Activated B cell treated with CpG ODN at 0.5 μM for 24 hours (primary cell): ENCODE data around the gene SH3RF3. TPM values are rescaled to one million over a fixed set of nuclear protein-coding genes. Genes with fewer than 3 reads are reported as not detected.

Experiments
- ATAC-seq: fragments of 200-7000 bp; cut with Tn5 transposase; one replicate; pipeline ENCODE4 v1.10.0; 2021; ENCODE audit warnings: low read depth, mild to moderate bottlenecking, moderate library complexity
- CTCF ChIA-PET: fragments of 350-600 bp; sonication (Branson Sonifier 250); formaldehyde crosslinking; loops from one replicate; lab custom pipeline; 2021; ENCODE audit warnings: antibody characterized with exemption; lab: Charles Lee
- POLR2A ChIA-PET: fragments of 350-600 bp; sonication (Branson Sonifier 250); formaldehyde crosslinking; loops from one replicate; lab custom pipeline; 2021; ENCODE audit warnings: antibody characterized with exemption; lab: Charles Lee
- DNase-seq: peaks from one replicate; pipeline ENCODE4 v3.0.0; 2022
- H3K27ac Mint-ChIP-seq: one replicate; pipeline ENCODE4 v1.8.0; 2020; ENCODE audit warnings: mixed read lengths
- H3K27me3 Mint-ChIP-seq: one replicate; pipeline ENCODE4 v1.8.0; 2021; ENCODE audit warnings: mixed read lengths
- H3K36me3 Mint-ChIP-seq: one replicate; pipeline ENCODE4 v1.8.0; 2021; ENCODE audit warnings: low read depth, mixed read lengths
- H3K4me1 Mint-ChIP-seq: one replicate; pipeline ENCODE4 v1.8.0; 2021; ENCODE audit warnings: mixed read lengths
- H3K4me3 Mint-ChIP-seq: one replicate; pipeline ENCODE4 v1.8.0; 2020; ENCODE audit warnings: mild to moderate bottlenecking, mixed read lengths
- H3K9me3 Mint-ChIP-seq: one replicate; pipeline ENCODE4 v1.8.0; 2020; ENCODE audit warnings: mixed read lengths
- CTCF ChIP-seq: fragments of 200-600 bp; IDR thresholded peaks from one replicate; pipeline ENCODE4 v1.8.0; 2022; ENCODE audit warnings: antibody characterized with exemption, mild to moderate bottlenecking
- intact Hi-C: fragments of 100-400 bp; cut with micrococcal nuclease; formaldehyde crosslinking; loops from one replicate; pipeline ENCODE4 v1.15.1; 2024
- total RNA-seq: library from RNA; stranded (reverse); gene quantifications from 2 replicates; pipeline ENCODE4 v1.2.3, GENCODE V29; 2022

SH3RF3 gene
- total RNA-seq, 1 donor from 2014 or later: 0.09 TPM

DNA sequence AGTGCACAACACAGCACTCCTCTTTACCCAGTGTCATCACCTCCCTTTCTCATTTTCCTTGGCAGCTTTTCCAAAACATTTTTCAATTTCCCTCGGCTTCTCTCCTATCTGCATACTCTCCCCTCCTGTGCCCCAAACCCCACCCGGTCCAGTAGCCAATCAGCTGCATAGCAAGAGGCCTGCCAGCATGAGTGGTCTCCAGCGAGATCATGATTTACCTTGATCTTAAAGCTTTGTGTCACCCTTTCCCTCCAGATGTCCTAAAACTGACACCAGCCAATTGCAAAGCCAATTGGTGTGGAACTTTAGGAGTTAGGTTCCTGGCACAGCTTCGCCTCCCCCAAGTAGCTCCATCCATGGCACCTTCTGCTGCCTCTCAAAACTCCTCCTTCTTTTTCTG lies 45.2 kb upstream of the SH3RF3 start:
- TF ChIP-seq CTCF: no peak
- ATAC-seq (no peak), DNase-seq (no peak)

GRCh38 chr2:109084341-109084740 lies 44.7 kb upstream of the SH3RF3 start:
- CTCF ChIA-PET: no interaction called here
- Mint-ChIP-seq H3K27me3 (peaks cover 2% of the 10 kb centered on the region), H3K4me1 (no peaks in the 10 kb centered on the region), H3K4me3 (no peak overlapping the region), H3K36me3 (no peaks in the 10 kb centered on the region), H3K9me3 (no peaks in the 10 kb centered on the region), H3K27ac (no peak overlapping the region)
- intact Hi-C loops: no loop called here
- ATAC-seq (no peak), DNase-seq (no peak)
- no peak for TF ChIP-seq CTCF
- POLR2A ChIA-PET: no interaction called here

More for the DNA sequence above, 45.2 kb upstream of the SH3RF3 start:
- ChIA-PET POLR2A (no interaction called here), CTCF (no interaction called here)
- intact Hi-C loops: no loop called here
- Mint-ChIP-seq H3K4me3 (no peak overlapping the region), H3K9me3 (no peaks in the 10 kb centered on the region), H3K36me3 (no peaks in the 10 kb centered on the region), H3K27me3 (peaks cover 2% of the 10 kb centered on the region), H3K27ac (no peak overlapping the region), H3K4me1 (no peaks in the 10 kb centered on the region)

DNA sequence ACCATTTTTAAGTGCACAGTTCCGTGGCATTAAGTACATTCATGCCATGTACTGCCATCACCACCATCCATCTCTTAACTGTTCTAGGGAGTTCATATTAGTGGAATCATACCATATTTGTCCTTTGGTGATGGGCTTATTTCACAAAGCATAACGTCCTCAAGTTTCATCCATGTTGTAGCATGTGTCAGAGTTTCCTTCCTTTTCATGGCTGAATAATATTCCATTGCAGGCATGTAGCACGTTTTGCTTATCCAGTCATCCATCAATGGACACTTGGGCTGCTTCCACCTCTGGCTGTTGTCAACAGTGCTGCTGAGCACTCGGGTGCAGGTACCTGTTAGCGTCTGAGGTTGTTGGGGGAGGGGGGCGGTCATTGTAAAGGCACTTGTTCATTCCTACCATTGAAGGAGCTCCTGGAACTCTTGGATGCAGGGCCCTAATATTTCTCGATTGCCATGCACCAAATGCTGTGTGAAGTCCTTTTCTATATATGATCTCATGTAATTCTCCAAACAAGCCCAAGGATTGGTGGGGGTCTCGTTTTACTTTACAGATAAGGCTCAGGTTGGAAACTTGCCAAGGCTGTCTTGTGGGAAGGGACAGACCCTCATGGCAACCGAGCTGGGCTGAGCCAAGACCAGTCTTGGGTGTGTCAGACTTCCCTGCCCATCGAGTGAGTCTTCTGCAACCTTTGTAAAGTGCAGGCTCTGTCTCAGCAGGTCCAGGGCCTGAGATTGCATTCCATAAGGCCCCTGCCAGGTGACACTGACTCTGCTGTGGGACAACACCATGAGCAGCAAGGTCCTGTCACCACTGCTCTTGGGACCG lies 42.9 kb upstream of the SH3RF3 start:
- no peak for TF ChIP-seq CTCF
- no peak for ATAC-seq
- intact Hi-C loops: no loop called here
- no peaks in the 10 kb centered on the region for H3K36me3 Mint-ChIP-seq
- CTCF ChIA-PET: no interaction called here
- peaks cover 2% of the 10 kb centered on the region for H3K27me3 Mint-ChIP-seq
- H3K27ac Mint-ChIP-seq: no peak overlapping the region
- H3K9me3 Mint-ChIP-seq: no peaks in the 10 kb centered on the region
- no peak for DNase-seq
- no peaks in the 10 kb centered on the region for H3K4me1 Mint-ChIP-seq
- POLR2A ChIA-PET: no interaction called here
- H3K4me3 Mint-ChIP-seq: no peak overlapping the region

DNA sequence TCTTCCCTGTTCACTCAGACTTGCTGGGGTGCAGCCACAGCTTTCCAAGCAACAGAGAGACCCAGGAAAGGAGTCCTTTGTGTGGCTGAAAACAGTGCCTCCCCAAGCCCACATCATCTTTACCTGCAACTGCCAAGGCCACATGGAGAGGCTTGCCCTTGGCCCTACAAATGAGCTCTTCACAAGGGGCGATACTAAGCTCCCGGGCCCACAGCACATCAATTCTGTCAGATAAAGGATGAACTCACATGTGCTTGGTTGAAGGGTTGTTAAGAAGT lies 42.3 kb upstream of the SH3RF3 start:
- H3K27ac Mint-ChIP-seq: no peak overlapping the region
- no peak for TF ChIP-seq CTCF
- no peaks in the 10 kb centered on the region for H3K9me3 Mint-ChIP-seq
- H3K4me1 Mint-ChIP-seq: no peaks in the 10 kb centered on the region
- H3K4me3 Mint-ChIP-seq: no peak overlapping the region
- H3K36me3 Mint-ChIP-seq: no peaks in the 10 kb centered on the region
- no peak for DNase-seq
- no peak for ATAC-seq
- CTCF ChIA-PET: no interaction called here
- POLR2A ChIA-PET: no interaction called here
- peaks cover 2% of the 10 kb centered on the region for H3K27me3 Mint-ChIP-seq
- intact Hi-C loops: no loop called here

DNA sequence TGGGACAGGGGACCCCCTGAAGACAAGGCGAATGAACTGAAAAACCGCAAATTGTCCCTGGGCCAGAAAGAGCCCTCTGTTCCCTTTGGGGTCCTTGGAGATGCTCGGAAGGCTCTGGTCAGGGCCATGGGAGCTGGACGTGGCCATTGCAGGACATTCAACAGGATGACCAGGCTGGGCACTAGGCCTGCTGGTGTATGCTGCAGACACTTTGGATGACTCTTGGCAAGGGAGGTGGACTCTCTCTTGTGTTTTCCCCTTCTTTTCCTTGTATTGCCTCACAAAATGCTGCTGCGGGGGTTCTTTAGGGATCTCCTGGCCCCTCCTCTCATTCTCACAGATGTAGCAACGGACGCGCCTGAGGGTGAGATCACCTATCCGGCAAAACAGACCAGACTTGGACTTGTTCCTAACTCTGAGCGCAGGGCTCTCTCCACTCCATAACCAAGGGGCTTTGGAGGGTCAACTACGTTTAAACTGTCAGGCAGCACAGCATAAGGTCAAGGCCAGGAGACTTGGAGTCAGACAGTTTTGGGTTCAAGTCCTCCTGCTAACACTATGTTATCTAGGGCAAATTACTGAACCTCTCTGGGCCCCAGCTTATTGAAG lies 41.8 kb upstream of the SH3RF3 start:
- POLR2A ChIA-PET: no interaction called here
- no peaks in the 10 kb centered on the region for H3K9me3 Mint-ChIP-seq
- no peak for DNase-seq
- H3K36me3 Mint-ChIP-seq: no peaks in the 10 kb centered on the region
- no peak for TF ChIP-seq CTCF
- H3K4me1 Mint-ChIP-seq: no peaks in the 10 kb centered on the region
- peaks cover 2% of the 10 kb centered on the region for H3K27me3 Mint-ChIP-seq
- H3K27ac Mint-ChIP-seq: no peak overlapping the region
- ATAC-seq: no peak
- CTCF ChIA-PET: no interaction called here
- intact Hi-C loops: no loop called here
- H3K4me3 Mint-ChIP-seq: no peak overlapping the region
